NCI-H524 treated with DMSO at 0.1 percent for 48 hours (cell line): Measurements from ENCODE around the gene SLC25A10.

Source experiments
- DNase-seq: peaks from one replicate; lab custom pipeline; 2025; lab: John Stamatoyannopoulos, UW

SLC25A10 gene

DNA sequence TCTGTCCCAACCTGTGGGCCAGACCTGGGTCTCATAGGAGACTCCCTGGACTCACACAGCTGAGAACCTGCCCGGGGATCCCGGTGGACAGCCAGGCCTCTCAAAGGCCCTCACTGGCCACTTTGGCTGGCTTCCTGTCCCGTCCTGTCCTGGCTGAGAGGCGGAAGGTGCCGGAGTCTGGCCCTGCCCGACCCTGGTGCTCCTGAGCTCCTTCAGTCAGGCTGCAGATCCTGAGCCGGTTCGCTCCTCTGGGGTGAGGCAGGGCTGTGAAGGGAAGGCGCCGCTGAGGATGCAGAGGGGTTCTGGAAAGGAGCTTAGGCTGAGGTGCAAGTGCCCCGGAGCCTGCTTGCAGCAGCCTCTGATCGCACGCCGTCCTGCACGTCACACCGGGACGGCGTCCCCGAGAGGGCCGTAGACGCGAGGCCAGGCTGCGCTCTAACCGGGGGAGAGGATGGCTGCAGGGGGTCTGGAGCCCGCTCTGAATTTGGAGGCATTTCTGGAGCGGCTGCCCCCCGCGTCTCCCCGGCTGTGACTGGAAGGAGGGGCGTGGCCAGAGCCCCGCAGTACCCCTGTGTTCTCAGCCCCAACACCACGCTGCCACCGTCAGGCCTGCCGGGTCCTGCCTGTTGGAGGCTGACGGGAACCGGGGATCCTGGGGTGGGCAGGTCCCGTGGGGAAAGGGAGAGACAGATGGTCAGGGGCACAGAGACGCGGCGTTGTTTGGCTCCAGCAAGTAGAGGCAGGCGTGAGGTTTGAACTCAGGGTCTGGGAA is 24.1 kb upstream of the SLC25A10 start:
- DNase-seq, result no peak

DNA sequence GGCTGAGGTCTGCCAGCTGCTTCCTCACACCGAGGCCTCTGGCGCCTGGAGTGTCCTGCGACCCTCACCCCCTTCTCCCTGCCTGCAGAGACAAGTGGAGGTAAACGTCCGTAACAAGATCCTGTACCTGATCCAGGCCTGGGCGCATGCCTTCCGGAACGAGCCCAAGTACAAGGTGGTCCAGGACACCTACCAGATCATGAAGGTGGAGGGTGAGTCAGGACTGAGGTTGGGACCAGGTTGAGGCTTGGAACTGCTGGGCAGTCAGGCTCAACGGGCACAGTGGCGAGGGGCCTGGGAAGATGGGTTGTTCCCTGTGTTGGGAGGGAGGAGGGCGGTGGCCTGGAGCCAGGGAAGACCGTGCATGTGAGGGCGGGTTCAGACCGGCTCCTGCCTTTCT is 23.5 kb upstream of the SLC25A10 start:
- no peak for DNase-seq

DNA sequence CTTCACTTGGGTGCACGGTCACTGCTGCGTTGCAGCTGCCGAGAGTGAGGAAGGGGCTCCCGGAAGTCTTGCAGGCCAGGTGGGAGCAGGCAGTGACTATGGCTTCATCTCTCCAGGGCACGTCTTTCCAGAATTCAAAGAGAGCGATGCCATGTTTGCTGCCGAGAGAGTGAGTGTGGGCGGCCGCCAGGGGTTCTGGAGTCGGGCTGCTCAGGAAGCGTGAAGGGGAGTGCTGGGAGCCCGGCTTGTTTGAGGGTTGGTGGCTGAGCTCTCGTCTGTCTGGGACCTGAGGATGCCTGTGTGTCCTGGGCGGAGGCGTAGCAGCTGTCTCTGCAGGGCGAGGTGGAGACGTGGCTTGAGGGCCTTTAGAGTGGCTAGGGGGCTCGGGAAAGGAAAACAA is 22.0 kb upstream of the SLC25A10 start:
- no peak for DNase-seq

DNA sequence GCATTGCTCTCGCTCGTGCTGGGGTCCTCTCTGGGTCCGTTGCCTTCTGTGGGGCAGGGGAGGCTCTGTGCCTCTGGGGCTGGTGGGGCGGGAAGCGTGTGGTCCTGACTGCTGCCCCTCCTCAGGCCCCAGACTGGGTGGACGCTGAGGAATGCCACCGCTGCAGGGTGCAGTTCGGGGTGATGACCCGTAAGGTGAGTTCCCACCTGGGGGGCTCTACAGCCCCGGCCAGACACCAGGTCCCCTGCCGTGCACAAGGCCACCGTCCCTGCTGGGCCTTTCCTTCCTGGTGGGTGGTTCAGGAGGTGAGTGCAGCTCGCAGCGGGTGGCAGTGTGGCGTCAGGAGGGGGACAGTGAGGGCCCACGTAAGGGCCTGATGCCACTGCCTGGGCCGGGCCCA is 21.5 kb upstream of the SLC25A10 start:
- DNase-seq, result no peak

DNA sequence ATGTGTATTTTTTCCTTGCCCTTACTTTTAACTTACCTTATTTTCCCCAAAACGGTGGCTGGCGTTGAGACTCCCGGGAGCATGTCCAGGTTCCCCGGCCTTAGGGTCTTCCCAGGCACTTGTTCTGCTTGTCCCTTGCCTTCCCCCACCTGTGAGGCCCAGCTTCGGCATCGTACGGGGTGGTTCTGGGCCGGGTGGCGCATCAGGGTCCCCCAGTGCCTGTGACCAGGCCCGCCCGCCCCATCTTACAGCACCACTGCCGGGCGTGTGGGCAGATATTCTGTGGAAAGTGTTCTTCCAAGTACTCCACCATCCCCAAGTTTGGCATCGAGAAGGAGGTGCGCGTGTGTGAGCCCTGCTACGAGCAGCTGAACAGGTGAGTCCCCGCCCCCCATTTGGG is 20.9 kb upstream of the SLC25A10 start:
- DNase-seq, result no peak

DNA sequence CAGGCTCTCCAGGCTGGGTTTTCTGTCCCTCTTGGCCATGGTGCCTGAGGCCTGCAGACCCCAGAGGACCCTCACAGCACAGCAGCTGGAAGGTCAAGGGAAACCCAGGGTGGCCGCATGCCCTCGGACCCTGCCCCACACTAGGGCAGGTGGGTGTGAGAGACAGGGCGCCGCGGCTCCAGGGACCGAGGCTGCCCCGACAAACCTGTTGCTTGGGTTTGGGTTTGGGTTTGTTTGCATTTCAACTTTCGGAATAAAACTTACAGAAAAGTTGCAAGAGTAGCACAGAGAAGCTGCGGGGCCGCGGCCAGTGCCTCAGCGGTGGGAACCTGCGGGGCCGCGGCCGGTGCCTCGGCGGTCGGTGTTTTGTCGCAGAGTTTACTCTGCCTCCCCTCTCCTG is 20.5 kb upstream of the SLC25A10 start:
- DNase-seq, result no peak

DNA sequence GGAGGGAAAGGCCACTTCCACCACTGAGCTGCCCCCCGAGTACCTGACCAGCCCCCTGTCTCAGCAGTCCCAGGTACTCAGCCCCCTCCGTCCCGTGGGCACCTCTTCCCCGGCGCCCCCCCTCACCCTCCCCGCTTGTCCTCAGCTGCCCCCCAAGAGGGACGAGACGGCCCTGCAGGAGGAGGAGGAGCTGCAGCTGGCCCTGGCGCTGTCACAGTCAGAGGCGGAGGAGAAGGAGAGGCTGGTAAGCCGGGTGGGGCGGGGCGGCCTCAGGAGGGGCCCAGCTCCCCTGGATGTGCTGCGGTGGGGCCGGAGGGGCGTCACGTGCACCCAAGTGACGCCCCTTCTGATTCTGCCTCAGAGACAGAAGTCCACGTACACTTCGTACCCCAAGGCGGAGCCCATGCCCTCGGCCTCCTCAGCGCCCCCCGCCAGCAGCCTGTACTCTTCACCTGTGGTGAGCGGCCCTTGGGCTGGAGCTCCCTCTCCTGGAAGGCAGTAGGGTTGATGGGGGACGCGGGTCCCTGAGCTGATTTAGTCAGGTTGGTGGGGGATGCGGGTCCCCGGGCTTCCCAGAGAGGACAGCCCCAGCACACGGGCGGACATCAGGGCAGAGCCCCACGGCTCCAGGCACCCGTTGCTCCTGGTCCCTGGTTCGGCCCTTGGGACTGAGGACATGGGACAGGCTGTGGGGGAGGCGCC is 18.4 kb upstream of the SLC25A10 start:
- no peak for DNase-seq

DNA sequence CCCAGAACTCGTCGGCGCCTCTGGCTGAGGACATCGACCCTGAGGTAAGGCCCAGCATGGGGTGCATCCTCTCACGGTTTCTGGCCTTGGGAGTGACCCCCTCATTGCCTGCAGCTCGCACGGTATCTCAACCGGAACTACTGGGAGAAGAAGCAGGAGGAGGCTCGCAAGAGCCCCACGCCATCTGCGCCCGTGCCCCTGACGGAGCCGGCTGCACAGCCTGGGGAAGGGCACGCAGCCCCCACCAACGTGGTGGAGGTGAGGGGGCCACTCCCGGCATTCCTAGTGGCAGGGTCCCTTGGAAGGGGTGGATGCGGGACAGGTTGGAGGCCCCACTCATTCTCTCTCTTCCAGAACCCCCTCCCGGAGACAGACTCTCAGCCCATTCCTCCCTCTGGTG is 17.3 kb upstream of the SLC25A10 start:
- DNase-seq, result no peak

DNA sequence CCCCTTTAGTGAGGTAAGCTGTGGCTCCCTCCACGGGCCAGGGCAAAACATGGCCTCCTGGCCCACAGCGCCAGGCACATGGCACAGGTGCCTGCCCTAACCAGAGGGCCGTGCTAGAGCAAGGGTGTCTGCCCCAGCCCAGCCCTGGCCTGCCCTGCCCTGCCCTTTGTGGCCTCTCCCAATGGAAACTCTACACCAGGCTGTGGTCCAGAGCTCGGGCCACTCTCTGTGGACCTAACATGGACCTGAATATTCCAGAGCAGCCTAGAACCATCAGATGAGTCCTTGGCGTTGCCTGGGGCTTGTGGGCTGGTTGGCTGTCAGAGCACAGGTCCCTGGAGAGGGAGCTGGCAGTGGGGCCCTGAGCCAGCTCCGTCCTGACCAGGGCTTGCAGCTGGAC is 16.9 kb upstream of the SLC25A10 start:
- no peak for DNase-seq

DNA sequence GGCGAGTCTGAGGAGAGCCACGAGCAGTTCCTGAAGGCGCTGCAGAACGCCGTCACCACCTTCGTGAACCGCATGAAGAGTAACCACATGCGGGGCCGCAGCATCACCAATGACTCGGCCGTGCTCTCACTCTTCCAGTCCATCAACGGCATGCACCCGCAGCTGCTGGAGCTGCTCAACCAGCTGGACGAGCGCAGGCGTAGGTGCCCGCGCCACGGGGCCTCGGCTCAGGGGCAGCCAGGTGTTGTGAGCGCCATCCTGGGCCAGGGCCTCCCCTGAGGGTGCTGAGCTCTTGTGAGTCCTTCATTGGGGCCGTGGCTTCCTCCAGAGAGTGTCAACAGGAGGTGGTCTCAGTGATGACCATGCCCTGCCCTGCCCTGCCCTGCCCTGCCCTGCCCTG is 16.3 kb upstream of the SLC25A10 start:
- no peak for DNase-seq

DNA sequence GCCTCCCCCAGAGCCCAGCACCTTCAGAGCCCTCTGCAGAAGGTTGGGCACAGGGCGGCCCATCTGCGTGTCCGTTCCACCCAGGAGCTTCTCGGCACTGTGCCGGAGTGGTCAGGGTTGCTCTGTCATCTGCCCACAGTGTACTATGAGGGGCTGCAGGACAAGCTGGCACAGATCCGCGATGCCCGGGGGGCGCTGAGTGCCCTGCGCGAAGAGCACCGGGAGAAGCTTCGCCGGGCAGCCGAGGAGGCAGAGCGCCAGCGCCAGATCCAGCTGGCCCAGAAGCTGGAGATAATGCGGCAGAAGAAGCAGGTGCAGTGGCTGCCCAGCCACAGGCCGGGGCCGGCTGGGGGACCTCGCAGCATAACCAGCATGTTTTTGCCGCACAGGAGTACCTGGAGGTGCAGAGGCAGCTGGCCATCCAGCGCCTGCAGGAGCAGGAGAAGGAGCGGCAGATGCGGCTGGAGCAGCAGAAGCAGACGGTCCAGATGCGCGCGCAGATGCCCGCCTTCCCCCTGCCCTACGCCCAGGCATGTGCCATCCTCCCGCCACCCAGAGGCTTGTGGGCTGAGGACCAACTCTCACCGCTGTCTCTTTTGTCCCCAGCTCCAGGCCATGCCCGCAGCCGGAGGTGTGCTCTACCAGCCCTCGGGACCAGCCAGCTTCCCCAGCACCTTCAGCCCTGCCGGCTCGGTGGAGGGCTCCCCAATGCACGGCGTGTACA is 15.7 kb upstream of the SLC25A10 start:
- no peak for DNase-seq

DNA sequence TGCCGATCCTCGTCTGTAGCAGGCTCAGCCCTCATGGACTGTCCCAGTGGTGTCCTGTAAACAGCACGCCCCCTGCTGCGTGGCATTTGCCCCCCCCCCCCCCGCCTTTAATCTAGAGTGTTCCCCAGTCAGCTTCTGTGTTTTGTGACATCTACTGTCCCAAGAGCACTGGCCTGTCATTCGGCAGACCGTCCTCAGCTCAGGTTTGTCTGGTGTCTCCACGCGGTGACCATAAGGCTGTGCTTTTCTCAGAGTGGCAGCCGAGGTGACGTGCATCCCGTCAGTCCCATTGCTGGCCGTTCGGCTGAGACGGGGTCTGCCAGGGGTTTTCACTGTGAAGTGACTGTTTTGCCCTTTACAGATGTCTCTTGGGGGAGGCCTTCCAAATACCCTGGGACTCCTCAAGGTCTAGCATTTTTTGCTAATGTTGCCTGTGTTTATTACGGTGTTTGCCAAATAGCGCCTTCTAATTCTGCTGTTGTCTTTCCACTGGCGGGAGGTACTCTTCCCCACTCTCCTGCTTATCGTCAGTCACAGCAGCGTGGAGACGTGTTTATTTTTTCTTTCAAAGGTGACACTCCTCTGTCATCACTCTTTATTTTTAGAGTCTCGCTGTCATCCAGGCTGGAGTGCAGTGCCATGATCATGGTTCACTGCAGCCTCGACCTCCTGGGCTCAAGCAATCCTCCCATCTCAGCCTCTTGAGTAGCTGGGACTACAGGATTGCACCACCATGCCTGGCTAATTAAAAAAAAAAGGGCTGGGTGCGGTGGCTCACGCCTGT is 14.6 kb upstream of the SLC25A10 start:
- no peak for DNase-seq

DNA sequence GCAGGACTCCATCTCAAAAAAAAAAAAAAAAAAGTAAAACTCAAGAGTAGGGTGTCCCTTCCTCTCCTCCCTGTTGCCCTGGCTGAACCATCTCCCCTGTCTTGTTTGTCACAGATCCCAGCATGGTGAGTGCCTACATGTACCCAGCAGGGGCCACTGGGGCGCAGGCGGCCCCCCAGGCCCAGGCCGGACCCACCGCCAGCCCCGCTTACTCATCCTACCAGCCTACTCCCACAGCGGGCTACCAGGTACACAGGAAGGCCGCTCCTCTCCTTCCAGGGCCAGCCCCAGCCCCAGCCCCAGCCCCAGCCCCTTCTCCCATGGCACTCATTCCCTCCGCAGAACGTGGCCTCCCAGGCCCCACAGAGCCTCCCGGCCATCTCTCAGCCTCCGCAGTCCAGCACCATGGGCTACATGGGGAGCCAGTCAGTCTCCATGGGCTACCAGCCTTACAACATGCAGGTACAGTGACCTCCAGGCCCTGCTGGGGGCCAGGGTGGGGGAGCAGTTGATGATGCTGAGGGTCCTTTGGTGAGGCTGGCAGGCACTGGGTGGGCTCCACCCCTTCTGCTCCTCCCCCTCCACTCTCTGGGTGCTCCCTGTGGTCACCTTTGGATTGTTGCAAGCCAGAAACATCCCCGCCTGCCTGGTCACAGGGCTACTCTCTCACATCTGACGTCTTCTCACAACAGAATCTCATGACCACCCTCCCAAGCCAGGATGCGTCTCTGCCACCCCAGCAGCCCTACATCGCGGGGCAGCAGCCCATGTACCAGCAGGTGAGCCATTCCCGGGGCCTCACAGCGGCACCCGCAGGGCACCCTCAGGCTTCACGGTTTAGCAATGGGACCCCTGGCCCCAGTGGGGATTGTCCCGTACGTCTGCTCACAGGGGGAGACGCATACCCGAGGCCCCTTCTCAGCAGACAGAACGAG is 11.5 kb upstream of the SLC25A10 start:
- no peak for DNase-seq

DNA sequence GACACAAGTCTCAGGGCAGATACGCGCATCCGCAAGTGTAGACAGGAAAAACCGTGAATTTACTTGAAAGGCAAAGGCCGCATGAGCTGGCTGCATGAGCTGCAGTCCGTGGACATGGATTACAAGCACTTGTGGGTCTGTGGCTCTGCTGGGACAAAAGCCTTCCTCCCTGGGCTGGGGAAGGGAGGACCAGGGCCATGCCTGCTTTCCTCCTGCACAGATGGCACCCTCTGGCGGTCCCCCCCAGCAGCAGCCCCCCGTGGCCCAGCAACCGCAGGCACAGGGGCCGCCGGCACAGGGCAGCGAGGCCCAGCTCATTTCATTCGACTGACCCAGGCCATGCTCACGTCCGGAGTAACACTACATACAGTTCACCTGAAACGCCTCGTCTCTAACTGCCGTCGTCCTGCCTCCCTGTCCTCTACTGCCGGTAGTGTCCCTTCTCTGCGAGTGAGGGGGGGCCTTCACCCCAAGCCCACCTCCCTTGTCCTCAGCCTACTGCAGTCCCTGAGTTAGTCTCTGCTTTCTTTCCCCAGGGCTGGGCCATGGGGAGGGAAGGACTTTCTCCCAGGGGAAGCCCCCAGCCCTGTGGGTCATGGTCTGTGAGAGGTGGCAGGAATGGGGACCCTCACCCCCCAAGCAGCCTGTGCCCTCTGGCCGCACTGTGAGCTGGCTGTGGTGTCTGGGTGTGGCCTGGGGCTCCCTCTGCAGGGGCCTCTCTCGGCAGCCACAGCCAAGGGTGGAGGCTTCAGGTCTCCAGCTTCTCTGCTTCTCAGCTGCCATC is 10.6 kb upstream of the SLC25A10 start:
- DNase-seq, result no peak

DNA sequence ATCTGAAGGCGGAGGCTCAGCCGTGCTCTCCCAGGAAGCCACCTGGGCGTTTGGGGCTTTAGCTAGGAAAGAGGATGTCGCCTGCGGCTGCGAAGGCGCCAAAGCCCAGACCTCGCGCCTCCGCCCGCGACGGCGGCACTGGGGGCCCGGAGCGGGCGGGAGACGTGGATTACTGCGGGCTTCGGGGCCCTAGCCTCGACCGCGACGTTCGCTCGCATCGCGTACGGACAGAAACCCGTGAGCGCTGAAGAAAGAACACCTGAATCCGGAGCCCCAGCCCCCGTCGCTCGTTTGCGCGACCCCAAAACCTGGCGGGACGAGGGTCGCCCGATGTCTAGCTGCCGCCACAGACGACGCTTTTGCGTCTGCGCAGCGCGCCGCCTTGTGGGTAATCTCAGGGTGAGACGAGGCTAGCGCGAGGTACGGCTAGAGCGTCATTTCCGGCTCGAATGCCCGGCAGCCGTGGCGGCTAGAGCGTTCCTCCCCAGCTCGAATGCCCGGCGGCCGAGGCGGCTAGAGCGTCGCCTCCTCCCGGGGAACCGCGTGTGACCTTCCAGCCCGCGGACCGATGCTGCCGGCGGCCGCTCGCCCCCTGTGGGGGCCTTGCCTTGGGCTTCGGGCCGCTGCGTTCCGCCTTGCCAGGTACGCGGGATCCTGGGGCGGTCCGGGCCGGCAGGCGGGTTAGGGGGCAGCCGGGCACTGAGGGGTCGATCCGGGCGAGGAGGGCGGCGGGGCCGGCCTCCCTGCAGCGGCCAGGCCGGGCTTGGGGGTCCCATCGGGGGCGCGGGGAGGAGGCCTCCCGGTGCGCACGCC is 8.9 kb upstream of the SLC25A10 start, which contains the start of gene MRPL12:
Gene MRPL12 (plus strand): TSS at position 434 of the 813 bp plus-strand sequence. CDS start 135 bp downstream, at position 569.
- DNase-seq, result peak; percentile 89

DNA sequence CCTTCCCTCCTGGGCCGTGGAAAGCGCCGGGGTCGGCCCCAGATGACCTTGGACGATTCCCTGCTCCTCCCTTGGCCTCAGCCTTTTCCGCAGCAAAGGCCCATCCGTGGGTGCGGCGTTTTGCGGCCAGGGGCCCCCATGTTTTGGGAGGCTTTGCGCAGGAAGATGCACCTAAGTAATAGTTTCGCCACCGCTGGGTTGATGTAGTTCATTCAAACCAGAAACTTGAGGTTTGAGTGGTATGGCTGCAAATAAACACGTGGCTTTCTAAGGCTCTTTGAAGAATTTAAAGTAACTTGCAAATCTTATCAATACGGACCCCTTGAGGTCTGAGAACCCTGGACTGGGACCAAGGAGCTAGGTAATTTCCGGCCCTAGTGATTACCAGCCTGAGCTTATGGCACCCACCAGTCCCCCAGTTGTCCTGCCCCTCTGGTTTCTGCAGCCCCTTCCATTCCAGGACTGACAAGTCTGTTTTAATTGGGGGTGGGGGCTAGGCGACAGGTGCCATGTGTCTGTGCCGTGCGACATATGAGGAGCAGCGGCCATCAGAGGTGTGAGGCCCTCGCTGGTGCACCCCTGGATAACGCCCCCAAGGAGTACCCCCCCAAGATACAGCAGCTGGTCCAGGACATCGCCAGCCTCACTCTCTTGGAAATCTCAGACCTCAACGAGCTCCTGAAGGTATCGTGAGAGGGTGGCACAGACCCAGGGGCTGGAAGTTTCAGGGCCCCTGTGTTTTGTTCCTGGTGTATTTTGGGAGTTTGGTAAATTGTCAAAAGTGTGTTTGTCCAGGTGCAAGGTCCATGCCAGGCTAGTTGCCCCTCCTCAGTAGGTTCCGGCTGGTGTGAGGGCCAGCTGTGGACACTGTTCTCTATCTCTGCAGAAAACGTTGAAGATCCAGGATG is 8.1 kb upstream of the SLC25A10 start:
- DNase-seq, result no peak

DNA sequence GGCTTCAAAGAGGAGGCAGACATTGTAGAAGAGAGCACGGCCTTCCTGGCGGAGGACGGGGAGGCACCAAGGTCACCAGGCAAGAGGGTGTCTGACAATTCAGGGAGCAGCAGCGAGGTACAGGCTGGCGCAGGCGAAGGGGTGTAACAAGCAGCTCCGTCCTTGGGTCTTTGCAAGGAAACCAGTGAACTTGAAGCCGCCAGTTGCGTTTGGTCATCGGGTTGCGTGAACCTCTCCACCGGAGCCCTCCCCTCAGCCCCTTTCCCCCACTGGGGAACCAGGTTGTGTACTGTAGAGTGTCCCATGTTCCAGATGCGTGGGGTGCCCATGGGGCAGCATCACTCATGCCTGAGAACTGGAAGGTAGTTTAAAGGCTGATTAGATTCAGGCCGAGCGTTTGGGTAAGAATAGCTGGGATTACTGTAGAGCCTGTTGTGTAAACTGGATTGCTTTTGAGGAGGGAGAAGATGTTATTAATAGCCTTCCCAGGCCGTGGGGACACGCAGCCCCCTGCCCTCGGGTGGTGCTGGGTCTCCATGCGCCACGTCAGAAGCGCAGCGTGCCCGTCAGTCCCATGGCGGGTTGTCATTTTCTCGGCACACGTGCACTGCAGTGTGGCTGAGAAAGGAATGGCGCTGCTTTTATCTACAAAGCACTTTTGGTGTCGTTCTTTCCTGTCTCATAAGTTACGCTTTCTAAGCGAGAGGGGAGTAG is 6.4 kb upstream of the SLC25A10 start:
- no peak for DNase-seq

DNA sequence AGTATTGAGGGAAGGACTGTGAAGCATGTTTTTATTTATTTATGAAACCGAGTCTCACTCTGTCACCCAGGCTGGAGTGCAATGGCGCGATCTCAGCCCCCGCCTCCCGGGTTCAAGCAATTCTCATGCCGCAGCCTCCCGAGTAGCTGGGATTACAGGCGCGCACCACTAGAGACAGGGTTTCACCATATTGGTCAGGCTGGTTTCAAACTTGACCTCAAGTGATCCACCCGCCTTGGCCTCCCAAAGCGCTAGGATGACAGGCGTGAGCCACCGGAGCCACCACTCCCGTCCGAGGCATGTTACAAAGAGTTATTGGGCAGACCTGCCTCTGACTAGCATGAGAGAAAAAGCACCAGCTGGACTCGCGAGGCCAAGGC is 5.9 kb upstream of the SLC25A10 start:
- DNase-seq, result no peak
